BLaER1 (cell line): ENCODE results near the gene GCNT2.
"Not testable (repeated sequence)": the region's sequence is repeated elsewhere in the genome, so short reads cannot be mapped to it uniquely, and the experiment has no call there.

Experiments
- H3K27ac ChIP-seq: shearing (Covaris generic); formaldehyde crosslinking; 2 replicates; pipeline ENCODE4 v1.8.1; 2022
- H3K27me3 ChIP-seq: shearing (Covaris generic); formaldehyde crosslinking; 2 replicates; pipeline ENCODE4 v1.8.1; 2022
- H3K36me3 ChIP-seq: shearing (Covaris generic); formaldehyde crosslinking; 2 replicates; pipeline ENCODE4 v1.8.1; 2022
- H3K4me1 ChIP-seq: shearing (Covaris generic); formaldehyde crosslinking; 2 replicates; pipeline ENCODE4 v1.8.1; 2022
- H3K4me2 ChIP-seq: shearing (Covaris generic); formaldehyde crosslinking; 2 replicates; pipeline ENCODE4 v1.8.1; 2022
- H3K4me3 ChIP-seq: shearing (Covaris generic); formaldehyde crosslinking; 2 replicates; pipeline ENCODE4 v1.8.1; 2022
- H3K9ac ChIP-seq: shearing (Covaris generic); formaldehyde crosslinking; 2 replicates; pipeline ENCODE4 v1.8.1; 2022
- H3K9me3 ChIP-seq: shearing (Covaris generic); formaldehyde crosslinking; 2 replicates; pipeline ENCODE4 v1.8.1; 2022
- H4K20me1 ChIP-seq: shearing (Covaris generic); formaldehyde crosslinking; 2 replicates; pipeline ENCODE4 v1.8.1; 2022
- Cebpa-rat ChIP-seq: shearing (Covaris generic); IDR thresholded peaks from 2 replicates; pipeline ENCODE4 v1.8.1; 2022

GCNT2 gene

DNA sequence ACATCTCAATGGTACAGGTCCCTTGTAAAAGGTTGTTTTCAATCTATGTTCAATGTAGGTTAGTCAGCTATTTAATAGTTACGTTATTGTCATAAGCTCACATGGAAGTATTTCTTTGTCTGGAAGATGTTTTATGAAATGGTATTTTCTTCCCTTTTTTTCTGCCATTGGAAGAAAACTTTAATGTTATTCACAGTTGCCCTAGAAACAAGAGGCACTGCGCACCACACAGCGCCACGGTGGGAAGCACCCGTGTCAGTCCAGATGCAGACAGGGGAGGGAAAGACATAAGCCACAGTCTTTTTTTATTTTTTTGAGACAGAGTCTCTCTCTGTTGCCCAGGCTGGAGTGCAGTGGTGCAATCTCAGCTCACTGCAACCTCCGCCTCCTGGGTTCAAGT lies 82.1 kb downstream of the GCNT2 start:
- TF ChIP-seq Cebpa-rat = no peak
- Histone ChIP-seq H3K9ac (no peak overlapping the region), H3K4me3 (no peak overlapping the region), H3K4me1 (no peaks in the 10 kb centered on the region), H3K27me3 (no peaks in the 10 kb centered on the region), H3K27ac (no peak overlapping the region), H3K9me3 (no peaks in the 10 kb centered on the region), H3K36me3 (no peaks in the 10 kb centered on the region), H3K4me2 (no peak overlapping the region), H4K20me1 (no peaks in the 10 kb centered on the region)

DNA sequence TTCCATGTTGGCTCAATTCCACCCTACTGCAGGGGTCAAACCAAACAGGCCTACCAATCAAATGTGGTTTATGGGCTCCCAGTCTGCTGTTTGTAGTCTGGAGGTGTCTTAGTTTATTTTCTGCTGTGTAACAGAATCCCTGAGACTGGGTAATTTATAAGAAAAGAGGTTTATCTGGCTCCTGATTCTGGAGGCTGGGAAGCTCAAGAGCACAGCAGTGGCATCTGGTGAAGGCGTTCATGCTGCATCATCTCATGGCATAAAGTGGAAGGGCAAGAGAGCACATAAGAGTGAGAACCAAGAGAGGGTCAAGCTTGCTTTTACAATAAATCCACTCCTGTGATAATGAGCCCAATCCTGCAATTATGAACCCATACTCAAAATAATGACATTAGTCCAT lies 87.9 kb downstream of the GCNT2 start:
- Histone ChIP-seq H3K4me2 (no peak overlapping the region), H3K27ac (no peak overlapping the region), H3K4me3 (no peak overlapping the region), H3K9me3 (no peaks in the 10 kb centered on the region), H3K9ac (no peak overlapping the region), H3K36me3 (no peaks in the 10 kb centered on the region), H3K4me1 (no peaks in the 10 kb centered on the region), H4K20me1 (no peaks in the 10 kb centered on the region), H3K27me3 (no peaks in the 10 kb centered on the region)
- TF ChIP-seq Cebpa-rat = no peak

DNA sequence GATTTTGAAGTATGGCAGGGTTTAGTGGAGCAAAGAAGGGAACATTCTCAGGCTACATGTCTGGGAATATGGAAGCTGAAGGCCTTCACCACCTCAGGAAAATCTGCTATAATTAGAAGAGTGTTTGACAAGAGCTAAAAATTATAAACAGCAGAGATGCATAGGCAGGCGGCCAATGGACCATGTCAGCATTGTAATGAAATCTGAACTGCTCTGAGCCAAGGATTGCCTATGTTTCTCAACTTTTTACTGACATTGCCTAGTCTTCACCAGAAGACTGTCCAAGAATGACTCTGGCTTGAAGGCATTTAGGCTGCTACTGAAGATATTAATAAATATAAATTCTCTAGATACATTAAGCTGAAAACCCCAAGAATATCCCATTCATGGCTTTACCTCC lies 89.1 kb downstream of the GCNT2 start:
- Histone ChIP-seq H3K9ac (no peak overlapping the region), H3K4me2 (no peak overlapping the region), H3K36me3 (no peaks in the 10 kb centered on the region), H4K20me1 (no peaks in the 10 kb centered on the region), H3K9me3 (no peaks in the 10 kb centered on the region), H3K4me3 (no peak overlapping the region), H3K27ac (no peak overlapping the region), H3K27me3 (no peaks in the 10 kb centered on the region), H3K4me1 (no peaks in the 10 kb centered on the region)
- TF ChIP-seq Cebpa-rat = no peak

DNA sequence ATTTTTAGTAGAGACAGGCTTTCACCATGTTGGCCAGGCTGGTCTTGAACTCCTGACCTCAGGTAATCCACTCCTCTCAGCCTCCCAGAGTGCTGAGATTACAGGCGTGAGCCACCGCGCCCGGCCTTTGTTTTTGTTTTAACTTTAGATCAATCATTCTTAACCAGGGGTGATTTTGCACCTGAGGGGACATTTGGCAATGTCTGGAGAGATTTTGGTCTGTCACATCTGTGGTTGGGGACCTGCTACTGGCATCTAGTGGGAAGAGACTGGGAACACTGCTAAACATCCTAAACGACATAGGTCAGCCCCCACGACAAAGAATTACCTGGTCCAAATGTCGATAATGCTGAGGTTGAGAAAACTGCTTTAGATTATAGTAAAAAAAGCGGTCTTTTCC lies 91.0 kb downstream of the GCNT2 start:
- Histone ChIP-seq H3K4me1 (no peaks in the 10 kb centered on the region), H3K27ac (no peak overlapping the region), H3K9ac (no peak overlapping the region), H3K4me3 (no peak overlapping the region), H3K36me3 (no peaks in the 10 kb centered on the region), H3K27me3 (no peaks in the 10 kb centered on the region), H3K4me2 (no peak overlapping the region), H4K20me1 (no peaks in the 10 kb centered on the region), H3K9me3 (peaks cover 4% of the 10 kb centered on the region; the same call in 1 of the 2 replicates)
- no peak for TF ChIP-seq Cebpa-rat

DNA sequence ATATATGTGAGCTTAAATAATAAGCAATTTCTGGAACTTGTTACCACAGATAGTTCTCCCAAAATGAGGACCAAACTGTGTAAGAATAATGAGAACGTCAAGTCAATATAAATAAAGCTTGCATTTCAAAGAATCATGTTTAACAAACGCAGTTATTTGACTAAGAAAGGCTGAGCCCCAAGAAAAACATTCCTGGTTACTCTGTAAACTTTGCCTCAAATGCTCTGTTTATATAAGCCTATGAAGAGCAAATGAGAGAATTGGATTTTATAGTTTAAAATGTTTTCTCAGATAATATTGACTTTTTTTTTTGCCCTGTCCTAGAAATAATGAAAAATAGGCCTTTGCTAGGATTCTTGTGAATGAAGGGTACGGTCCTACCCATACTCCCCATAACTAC lies 91.9 kb downstream of the GCNT2 start:
- no peaks in the 10 kb centered on the region for H3K36me3 ChIP-seq
- H3K4me3 ChIP-seq = no peak overlapping the region
- H3K4me1 ChIP-seq = no peaks in the 10 kb centered on the region
- H3K9me3 ChIP-seq = peaks cover 6% of the 10 kb centered on the region; the same call in 1 of the 2 replicates
- H3K27me3 ChIP-seq = no peaks in the 10 kb centered on the region
- H3K9ac ChIP-seq = no peak overlapping the region
- no peak overlapping the region for H3K4me2 ChIP-seq
- no peak for TF ChIP-seq Cebpa-rat
- no peak overlapping the region for H3K27ac ChIP-seq
- no peaks in the 10 kb centered on the region for H4K20me1 ChIP-seq

DNA sequence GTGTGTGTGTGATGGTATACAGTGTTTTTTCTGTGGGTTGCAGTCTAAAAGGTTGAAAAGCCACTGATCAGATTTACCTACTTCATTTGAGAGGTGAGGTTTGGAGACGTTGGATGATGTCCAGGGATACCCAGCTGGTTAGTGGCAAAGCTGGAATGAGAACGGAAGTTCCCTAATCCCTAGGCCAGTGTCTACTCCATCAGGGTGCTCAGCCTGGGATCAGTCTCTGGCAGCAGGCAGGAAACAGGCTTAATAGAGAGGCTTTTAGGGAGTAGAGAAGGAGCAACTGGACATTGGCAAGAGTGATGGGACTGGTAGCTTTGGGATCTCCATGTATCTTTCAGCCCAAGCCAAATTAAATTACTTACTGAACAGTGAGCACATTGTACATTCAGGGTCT lies 92.6 kb downstream of the GCNT2 start:
- Histone ChIP-seq H3K27me3 (no peaks in the 10 kb centered on the region), H3K9me3 (peaks cover 6% of the 10 kb centered on the region; the same call in 1 of the 2 replicates), H3K4me1 (no peaks in the 10 kb centered on the region), H3K36me3 (no peaks in the 10 kb centered on the region), H3K27ac (no peak overlapping the region), H3K4me3 (no peak overlapping the region), H3K4me2 (no peak overlapping the region), H3K9ac (no peak overlapping the region), H4K20me1 (no peaks in the 10 kb centered on the region)
- no peak for TF ChIP-seq Cebpa-rat

DNA sequence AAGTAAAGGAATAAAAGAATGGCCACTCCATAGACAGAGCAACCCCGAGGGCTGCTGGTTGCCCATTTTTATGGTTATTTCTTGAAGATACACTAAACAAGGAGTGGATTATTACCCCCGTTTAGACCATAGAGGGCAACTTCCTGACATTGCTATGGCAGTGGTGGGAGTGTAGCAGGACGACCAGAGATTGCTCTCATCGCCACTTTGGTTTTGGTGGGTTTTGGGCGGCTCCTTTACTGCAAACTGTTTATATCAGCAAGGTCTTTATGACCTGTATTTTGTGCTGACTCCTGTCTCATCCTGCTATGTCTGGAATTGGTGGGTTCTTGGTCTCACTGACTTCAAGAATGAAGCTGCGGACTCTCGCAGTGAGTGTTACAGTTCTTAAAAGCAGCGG lies 94.5 kb downstream of the GCNT2 start:
- H4K20me1 ChIP-seq = no peaks in the 10 kb centered on the region
- no peaks in the 10 kb centered on the region for H3K4me1 ChIP-seq
- H3K36me3 ChIP-seq = no peaks in the 10 kb centered on the region
- no peak overlapping the region for H3K9ac ChIP-seq
- H3K9me3 ChIP-seq = peaks cover 6% of the 10 kb centered on the region; the same call in 1 of the 2 replicates
- H3K4me3 ChIP-seq = no peak overlapping the region
- H3K27me3 ChIP-seq = no peaks in the 10 kb centered on the region
- H3K27ac ChIP-seq = no peak overlapping the region
- no peak overlapping the region for H3K4me2 ChIP-seq
- no peak for TF ChIP-seq Cebpa-rat

DNA sequence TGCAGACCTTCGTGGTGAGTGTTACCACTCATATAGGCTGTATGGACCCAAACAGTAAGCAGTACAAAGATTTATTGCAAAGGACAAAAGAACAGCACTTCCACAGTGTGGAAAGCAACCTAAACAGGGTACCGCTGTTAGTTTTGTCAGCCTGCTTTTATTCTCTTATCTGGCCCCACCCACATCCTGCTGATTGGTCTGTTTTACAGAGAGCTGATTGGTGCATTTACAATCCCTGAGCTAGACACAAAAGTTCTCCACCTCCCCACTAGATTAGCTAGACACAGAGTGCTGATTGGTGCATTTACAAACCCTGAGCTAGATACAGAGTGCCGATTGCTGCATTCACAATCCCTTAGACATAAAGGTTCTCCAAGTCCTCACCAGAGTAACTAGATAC lies 95.1 kb downstream of the GCNT2 start:
- not testable (repeated sequence) for H3K27ac ChIP-seq, H3K36me3 ChIP-seq, H3K4me3 ChIP-seq

DNA sequence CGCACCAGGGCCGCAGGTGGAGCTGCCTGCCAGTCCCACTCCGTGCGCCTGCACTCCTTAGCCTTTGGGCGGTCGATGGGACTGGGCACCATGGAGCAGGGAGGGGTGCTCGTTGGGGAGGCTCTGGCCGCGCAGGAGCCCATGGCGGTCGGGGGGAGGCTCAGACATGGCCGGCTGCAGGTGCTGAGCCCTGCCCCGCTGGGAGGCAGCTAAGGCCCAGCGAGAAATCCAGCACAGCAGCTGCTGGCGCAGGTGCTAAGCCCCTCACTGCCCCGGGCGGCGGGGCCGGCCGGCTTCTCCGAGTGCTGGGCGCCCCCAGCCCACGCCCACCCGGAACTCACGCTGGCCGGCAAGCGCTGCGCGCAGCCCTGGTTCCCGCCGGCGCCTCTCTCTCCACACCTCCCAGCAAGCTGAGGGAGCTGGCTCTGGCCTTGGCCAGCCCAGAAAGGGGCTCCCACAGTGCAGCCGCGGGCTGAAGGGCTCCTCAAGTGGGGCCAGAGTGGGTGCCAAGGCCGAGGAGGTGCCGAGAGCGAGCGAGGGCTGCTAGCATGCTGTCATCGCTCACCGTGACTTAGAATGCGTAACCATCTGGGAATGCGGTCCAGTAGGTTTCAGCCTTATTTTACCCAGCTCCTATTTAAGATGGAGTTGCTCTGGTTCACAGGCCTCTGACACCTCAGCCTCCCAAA lies 96.0 kb downstream of the GCNT2 start:
- no peak overlapping the region for H3K4me2 ChIP-seq
- H3K27me3 ChIP-seq = no peaks in the 10 kb centered on the region
- peaks cover 6% of the 10 kb centered on the region; the same call in 1 of the 2 replicates for H3K9me3 ChIP-seq
- no peaks in the 10 kb centered on the region for H3K4me1 ChIP-seq
- no peaks in the 10 kb centered on the region for H4K20me1 ChIP-seq
- H3K27ac ChIP-seq = no peak overlapping the region
- H3K9ac ChIP-seq = no peak overlapping the region
- no peaks in the 10 kb centered on the region for H3K36me3 ChIP-seq
- TF ChIP-seq Cebpa-rat = no peak
- no peak overlapping the region for H3K4me3 ChIP-seq

More for the DNA sequence above, 95.1 kb downstream of the GCNT2 start:
- not testable (repeated sequence) for H3K9me3 ChIP-seq, H3K27me3 ChIP-seq, H3K4me2 ChIP-seq, H3K9ac ChIP-seq, H3K4me1 ChIP-seq, H4K20me1 ChIP-seq

DNA sequence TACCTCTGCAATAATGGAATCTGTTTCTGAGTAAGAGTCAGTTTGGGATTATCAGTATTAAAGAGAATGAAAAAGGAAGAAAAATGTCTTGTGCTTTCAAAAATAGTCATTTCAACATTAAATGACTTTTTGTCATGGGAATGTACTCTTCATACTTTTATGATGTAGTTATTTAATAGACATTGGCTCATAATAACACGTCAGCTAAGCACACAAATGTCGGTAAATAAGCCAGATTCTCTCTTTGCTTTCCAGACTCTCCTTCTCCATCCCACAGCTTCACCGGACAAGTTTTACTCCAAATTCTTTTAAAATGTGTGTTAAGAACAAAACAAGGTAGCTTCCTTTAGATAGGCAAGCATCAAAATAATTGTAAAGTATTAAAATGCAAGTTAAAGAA lies 97.3 kb downstream of the GCNT2 start:
- no peak overlapping the region for H3K4me3 ChIP-seq
- no peaks in the 10 kb centered on the region for H3K36me3 ChIP-seq
- no peak overlapping the region for H3K9ac ChIP-seq
- H3K4me1 ChIP-seq = no peaks in the 10 kb centered on the region
- TF ChIP-seq Cebpa-rat = no peak
- H4K20me1 ChIP-seq = no peaks in the 10 kb centered on the region
- no peaks in the 10 kb centered on the region for H3K27me3 ChIP-seq
- no peak overlapping the region for H3K27ac ChIP-seq
- no peak overlapping the region for H3K4me2 ChIP-seq
- H3K9me3 ChIP-seq = peaks cover 6% of the 10 kb centered on the region; the same call in 1 of the 2 replicates

DNA sequence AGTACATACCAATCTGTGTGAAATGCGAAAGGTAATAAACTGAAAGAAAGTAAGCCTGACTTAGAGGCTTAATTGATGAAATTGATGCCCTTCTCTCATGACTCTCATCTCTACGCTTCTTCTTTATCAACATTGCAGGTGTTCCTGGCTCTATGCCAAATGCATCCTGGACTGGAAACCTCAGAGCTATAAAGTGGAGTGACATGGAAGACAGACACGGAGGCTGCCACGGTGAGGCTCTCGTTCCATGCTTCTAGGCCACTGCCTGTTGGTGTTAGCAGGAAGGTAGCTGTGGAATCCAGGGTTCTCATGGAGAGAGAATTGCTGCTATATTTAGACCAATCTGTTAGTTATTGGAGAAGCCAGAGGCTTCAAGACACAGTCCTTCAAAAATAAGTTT lies 100.1 kb downstream of the GCNT2 start:
- Histone ChIP-seq H3K4me1 (no peaks in the 10 kb centered on the region), H3K4me3 (no peak overlapping the region), H3K4me2 (no peak overlapping the region), H3K9me3 (peaks cover 6% of the 10 kb centered on the region; the same call in 1 of the 2 replicates), H3K9ac (no peak overlapping the region), H3K27ac (no peak overlapping the region), H3K27me3 (no peaks in the 10 kb centered on the region), H3K36me3 (no peaks in the 10 kb centered on the region), H4K20me1 (no peaks in the 10 kb centered on the region)
- TF ChIP-seq Cebpa-rat = no peak
